ENCODE measurements around the gene MASP1.

Gene MASP1

GRCh38 chr3:187264911-187265310, 26.6 kb downstream of the MASP1 start:
- Mint-ChIP-seq H3K4me1 (no peaks in the 10 kb centered on the region), H3K9me3 (peaks cover 11% of the 10 kb centered on the region)
- ATAC-seq = no peak

GRCh38 chr3:187264021-187264420, 27.5 kb downstream of the MASP1 start:
- Mint-ChIP-seq H3K27me3 (peaks cover 31% of the 10 kb centered on the region), H3K27ac (no peak overlapping the region), H3K4me1 (no peaks in the 10 kb centered on the region), H3K9me3 (peaks cover 5% of the 10 kb centered on the region), H3K4me3 (no peak overlapping the region), H3K36me3 (ENCODE audit: low read depth) (no peaks in the 10 kb centered on the region)
- no peak for DNase-seq
- ATAC-seq = no peak

More at GRCh38 chr3:187264911-187265310, 26.6 kb downstream of the MASP1 start:
- H3K27me3 Mint-ChIP-seq = peaks cover 28% of the 10 kb centered on the region
- no peak overlapping the region for H3K4me3 Mint-ChIP-seq
- H3K27ac Mint-ChIP-seq = no peak overlapping the region
- H3K36me3 Mint-ChIP-seq (ENCODE audit: low read depth) = no peaks in the 10 kb centered on the region
- DNase-seq = no peak

- ATAC-seq (no peak), DNase-seq (no peak)
- Mint-ChIP-seq H3K27me3 (peaks cover 29% of the 10 kb centered on the region), H3K4me3 (no peak overlapping the region), H3K4me1 (no peaks in the 10 kb centered on the region), H3K36me3 (ENCODE audit: low read depth) (no peaks in the 10 kb centered on the region), H3K9me3 (peaks cover 5% of the 10 kb centered on the region), H3K27ac (no peak overlapping the region)
Measured at GRCh38 chr3:187263270-187263669, 28.3 kb downstream of the MASP1 start.

GRCh38 chr3:187262360-187262759, 29.2 kb downstream of the MASP1 start:
- Mint-ChIP-seq H3K4me1 (no peaks in the 10 kb centered on the region), H3K36me3 (ENCODE audit: low read depth) (no peaks in the 10 kb centered on the region), H3K27ac (no peak overlapping the region), H3K9me3 (peaks cover 5% of the 10 kb centered on the region), H3K27me3 (peaks cover 29% of the 10 kb centered on the region), H3K4me3 (no peak overlapping the region)
- ATAC-seq = no peak
- no peak for DNase-seq

GRCh38 chr3:187261541-187261969, 30.0 kb downstream of the MASP1 start:
- H3K36me3 Mint-ChIP-seq (ENCODE audit: low read depth) = no peaks in the 10 kb centered on the region
- DNase-seq (no peak), ATAC-seq (no peak)
- H3K27ac Mint-ChIP-seq = no peak overlapping the region
- H3K9me3 Mint-ChIP-seq = peaks cover 5% of the 10 kb centered on the region
- peaks cover 29% of the 10 kb centered on the region for H3K27me3 Mint-ChIP-seq
- no peak overlapping the region for H3K4me3 Mint-ChIP-seq
- H3K4me1 Mint-ChIP-seq = no peaks in the 10 kb centered on the region

GRCh38 chr3:187259171-187259570, 32.4 kb downstream of the MASP1 start:
- ATAC-seq (no peak), DNase-seq (no peak)
- no peaks in the 10 kb centered on the region for H3K36me3 Mint-ChIP-seq (ENCODE audit: low read depth)
- peaks cover 5% of the 10 kb centered on the region for H3K9me3 Mint-ChIP-seq
- peaks cover 23% of the 10 kb centered on the region for H3K27me3 Mint-ChIP-seq
- H3K4me1 Mint-ChIP-seq = no peaks in the 10 kb centered on the region
- H3K4me3 Mint-ChIP-seq = no peak overlapping the region
- H3K27ac Mint-ChIP-seq = no peak overlapping the region

GRCh38 chr3:187257992-187258692, 33.4 kb downstream of the MASP1 start:
- Mint-ChIP-seq H3K9me3 (peaks cover 5% of the 10 kb centered on the region), H3K4me1 (no peaks in the 10 kb centered on the region), H3K27ac (no peak overlapping the region), H3K4me3 (no peak overlapping the region), H3K36me3 (ENCODE audit: low read depth) (no peaks in the 10 kb centered on the region), H3K27me3 (peaks cover 20% of the 10 kb centered on the region)
- ATAC-seq (no peak), DNase-seq (no peak)

GRCh38 chr3:187257471-187257870, 34.1 kb downstream of the MASP1 start:
- DNase-seq = no peak
- no peak for ATAC-seq
- Mint-ChIP-seq H3K4me3 (no peak overlapping the region), H3K27me3 (peaks cover 17% of the 10 kb centered on the region), H3K4me1 (no peaks in the 10 kb centered on the region), H3K9me3 (peaks cover 5% of the 10 kb centered on the region), H3K36me3 (ENCODE audit: low read depth) (no peaks in the 10 kb centered on the region), H3K27ac (no peak overlapping the region)

GRCh38 chr3:187256051-187256616, 35.4 kb downstream of the MASP1 start:
- H3K36me3 Mint-ChIP-seq (ENCODE audit: low read depth) = no peaks in the 10 kb centered on the region
- ATAC-seq = no peak
- no peaks in the 10 kb centered on the region for H3K9me3 Mint-ChIP-seq
- H3K27me3 Mint-ChIP-seq = peaks cover 12% of the 10 kb centered on the region
- no peaks in the 10 kb centered on the region for H3K4me1 Mint-ChIP-seq
- DNase-seq = no peak
- no peak overlapping the region for H3K27ac Mint-ChIP-seq
- no peak overlapping the region for H3K4me3 Mint-ChIP-seq

- no peaks in the 10 kb centered on the region for H3K4me1 Mint-ChIP-seq
- DNase-seq = no peak
- no peaks in the 10 kb centered on the region for H3K36me3 Mint-ChIP-seq (ENCODE audit: low read depth)
- no peak for ATAC-seq
- H3K4me3 Mint-ChIP-seq = no peak overlapping the region
- H3K27me3 Mint-ChIP-seq = peaks cover 7% of the 10 kb centered on the region
- H3K9me3 Mint-ChIP-seq = no peaks in the 10 kb centered on the region
- no peak overlapping the region for H3K27ac Mint-ChIP-seq
Measured at GRCh38 chr3:187255314-187255713, 36.2 kb downstream of the MASP1 start.

GRCh38 chr3:187252311-187252710, 39.2 kb downstream of the MASP1 start:
- no peak overlapping the region for H3K27ac Mint-ChIP-seq
- ATAC-seq (no peak), DNase-seq (no peak)
- peaks cover 4% of the 10 kb centered on the region for H3K27me3 Mint-ChIP-seq
- no peak overlapping the region for H3K4me3 Mint-ChIP-seq
- peaks cover 1% of the 10 kb centered on the region for H3K4me1 Mint-ChIP-seq
- H3K36me3 Mint-ChIP-seq (ENCODE audit: low read depth) = no peaks in the 10 kb centered on the region
- no peaks in the 10 kb centered on the region for H3K9me3 Mint-ChIP-seq

- no peak overlapping the region for H3K27ac Mint-ChIP-seq
- peaks cover 3% of the 10 kb centered on the region for H3K4me1 Mint-ChIP-seq
- ATAC-seq = no peak
- H3K4me3 Mint-ChIP-seq = no peak overlapping the region
- H3K36me3 Mint-ChIP-seq (ENCODE audit: low read depth) = no peaks in the 10 kb centered on the region
- H3K9me3 Mint-ChIP-seq = no peaks in the 10 kb centered on the region
- peaks cover 4% of the 10 kb centered on the region for H3K27me3 Mint-ChIP-seq
- no peak for DNase-seq
Measured at GRCh38 chr3:187251599-187251998, 39.9 kb downstream of the MASP1 start.

GRCh38 chr3:187247398-187247797, 44.1 kb downstream of the MASP1 start:
- peaks cover 4% of the 10 kb centered on the region for H3K27me3 Mint-ChIP-seq
- no peaks in the 10 kb centered on the region for H3K9me3 Mint-ChIP-seq
- ATAC-seq = no peak
- H3K4me3 Mint-ChIP-seq = no peak overlapping the region
- H3K27ac Mint-ChIP-seq = no peak overlapping the region
- no peaks in the 10 kb centered on the region for H3K36me3 Mint-ChIP-seq (ENCODE audit: low read depth)
- no peak for DNase-seq
- peaks cover 3% of the 10 kb centered on the region for H3K4me1 Mint-ChIP-seq

- Mint-ChIP-seq H3K27ac (no peak overlapping the region), H3K4me3 (no peak overlapping the region), H3K4me1 (peaks cover 3% of the 10 kb centered on the region), H3K27me3 (peaks cover 2% of the 10 kb centered on the region), H3K9me3 (peaks cover 5% of the 10 kb centered on the region), H3K36me3 (ENCODE audit: low read depth) (no peaks in the 10 kb centered on the region)
- DNase-seq (no peak), ATAC-seq (no peak)
Measured at GRCh38 chr3:187243933-187244524, 47.5 kb downstream of the MASP1 start.

GRCh38 chr3:187242900-187243299, 48.6 kb downstream of the MASP1 start:
- H3K27ac Mint-ChIP-seq = no peak overlapping the region
- H3K9me3 Mint-ChIP-seq = peaks cover 5% of the 10 kb centered on the region
- no peaks in the 10 kb centered on the region for H3K27me3 Mint-ChIP-seq
- DNase-seq (no peak), ATAC-seq (no peak)
- no peaks in the 10 kb centered on the region for H3K36me3 Mint-ChIP-seq (ENCODE audit: low read depth)
- H3K4me1 Mint-ChIP-seq = peaks cover 3% of the 10 kb centered on the region
- no peak overlapping the region for H3K4me3 Mint-ChIP-seq

Measured in activated naive CD8-positive, alpha-beta T cell treated with anti-CD3 and anti-CD28 coated beads, Interleukin-2, amount 50 U/mL, for 24 hours (primary cell).